GM18498 (cell line): Measurements from ENCODE around the gene TUBGCP6.

Experiments used
- ATAC-seq: cut with Tn5 transposase; IDR thresholded peaks from one replicate; pipeline ENCODE4 v1.9.1; 2021; ENCODE audit warnings: mild to moderate bottlenecking, moderate library complexity; ENCODE audit not compliant: unreplicated experiment

Gene TUBGCP6

DNA sequence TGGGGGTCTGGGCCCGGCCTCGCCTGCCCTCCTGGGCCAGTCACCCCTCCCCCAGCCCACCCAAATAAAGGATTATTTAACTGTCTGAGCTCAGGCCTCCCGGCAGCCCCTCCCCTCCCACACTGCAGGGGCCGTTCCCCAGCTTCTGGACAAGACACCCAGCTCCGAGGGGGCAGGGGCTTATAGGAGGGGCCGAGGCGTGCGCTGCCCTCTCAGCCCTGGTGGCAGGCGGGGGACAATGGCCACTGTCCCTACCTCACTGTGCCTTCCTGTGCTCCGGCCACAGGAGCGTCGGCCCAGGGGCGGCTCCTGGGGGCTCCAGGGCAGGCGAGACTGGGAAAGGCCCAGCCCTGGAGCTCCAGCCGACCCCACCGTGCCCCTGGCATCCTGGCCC is 46.2 kb downstream of the TUBGCP6 start:
- ATAC-seq: no peak

- ATAC-seq: no peak
These were observed 46.8 kb downstream of the TUBGCP6 start for GRCh38 chr22:50197856-50198623.

GRCh38 chr22:50197000-50197800 is 47.6 kb downstream of the TUBGCP6 start:
- ATAC-seq: no peak

GRCh38 chr22:50196256-50196655 is 48.6 kb downstream of the TUBGCP6 start:
- no peak for ATAC-seq

GRCh38 chr22:50194037-50194805 is 50.6 kb downstream of the TUBGCP6 start:
- ATAC-seq: no peak

- no peak for ATAC-seq
These were observed 51.2 kb downstream of the TUBGCP6 start for GRCh38 chr22:50193621-50194020.

GRCh38 chr22:50192436-50193204 is 52.2 kb downstream of the TUBGCP6 start:
- no peak for ATAC-seq

GRCh38 chr22:50190941-50191741 is 53.7 kb downstream of the TUBGCP6 start:
- ATAC-seq: peak; percentile 31

GRCh38 chr22:50190182-50190940 is 54.5 kb downstream of the TUBGCP6 start:
- ATAC-seq: peak; percentile 45

DNA sequence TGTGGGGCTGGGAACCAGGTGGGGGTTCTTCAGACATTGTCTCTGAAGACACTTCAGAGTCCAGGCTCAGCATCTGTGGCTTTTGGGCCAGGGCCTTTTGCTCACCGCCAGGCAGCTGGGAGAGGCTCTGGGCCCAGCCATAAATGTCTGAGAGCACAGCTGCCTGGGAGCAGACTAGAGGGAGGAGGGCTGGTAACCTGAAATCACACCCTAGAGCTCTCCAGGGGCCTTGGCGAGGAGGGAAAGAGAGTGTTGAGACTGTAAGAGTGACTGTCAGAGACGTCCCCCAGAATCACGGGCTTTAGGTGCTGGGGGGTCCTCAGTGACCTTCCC is 55.0 kb downstream of the TUBGCP6 start:
- ATAC-seq: peak; percentile 1

- ATAC-seq: no peak
These were observed 55.5 kb downstream of the TUBGCP6 start for GRCh38 chr22:50189184-50189848.

GRCh38 chr22:50188356-50188755 is 56.5 kb downstream of the TUBGCP6 start:
- no peak for ATAC-seq

GRCh38 chr22:50186761-50187523 is 57.9 kb downstream of the TUBGCP6 start:
- ATAC-seq: no peak

GRCh38 chr22:50186181-50186714 is 58.6 kb downstream of the TUBGCP6 start:
- no peak for ATAC-seq

- peak; percentile 44 for ATAC-seq
These were observed 59.3 kb downstream of the TUBGCP6 start, which contains the start of gene TRABD for GRCh38 chr22:50185375-50186087. TSS of gene TRABD (plus strand) at chr22:50185913. CDS start at chr22:50193061, 7,148 bp downstream.

- no peak for ATAC-seq
These were observed 59.9 kb downstream of the TUBGCP6 start for GRCh38 chr22:50184902-50185374.
